ENCODE results near the gene ACE.

Gene ACE

DNA sequence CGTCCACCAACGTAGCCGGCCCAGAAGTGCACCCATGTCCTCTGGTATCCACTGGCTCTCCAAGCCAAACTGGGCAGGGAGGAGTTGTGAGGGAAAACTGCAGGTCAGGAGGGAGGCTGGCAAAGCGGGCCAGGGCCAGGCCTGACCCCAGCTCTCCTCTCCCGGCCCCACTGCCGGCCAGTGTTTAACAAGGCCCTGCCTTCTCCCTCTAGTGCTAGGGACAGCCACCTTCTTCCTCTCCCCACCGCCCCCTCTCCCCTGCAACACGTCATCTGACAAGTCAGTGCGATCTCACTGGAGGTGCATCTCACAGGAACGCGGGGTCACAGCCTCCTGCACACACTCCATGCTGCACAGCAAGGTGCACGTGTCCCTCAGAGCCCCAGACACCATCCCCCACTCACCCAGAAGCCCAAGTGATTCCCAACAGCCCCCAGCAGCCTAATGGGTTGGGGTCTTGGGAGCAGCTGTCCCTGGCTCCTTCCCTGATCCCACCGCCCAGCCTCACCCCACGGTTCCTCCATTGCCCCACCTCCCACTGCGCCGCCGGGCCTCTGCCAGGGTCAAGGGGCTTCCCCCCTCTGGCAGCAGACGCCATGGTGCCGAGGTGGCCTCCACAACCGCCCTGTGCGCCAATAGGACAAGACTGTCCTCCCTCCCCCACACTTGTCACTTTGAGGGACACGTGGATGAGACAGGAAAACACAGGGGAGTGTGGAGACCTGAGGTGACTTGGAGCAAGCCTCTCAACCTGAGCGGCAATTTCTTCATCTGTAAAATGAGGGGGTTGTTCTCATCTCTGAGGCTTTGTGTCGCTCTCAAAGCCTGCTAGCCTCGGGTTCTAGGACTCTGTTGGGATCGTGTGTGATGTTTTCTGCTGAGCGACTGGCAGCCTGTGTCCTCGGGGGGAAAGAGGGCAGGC lies 1.1 kb upstream of the ACE start:
- no peak for DNase-seq

DNA sequence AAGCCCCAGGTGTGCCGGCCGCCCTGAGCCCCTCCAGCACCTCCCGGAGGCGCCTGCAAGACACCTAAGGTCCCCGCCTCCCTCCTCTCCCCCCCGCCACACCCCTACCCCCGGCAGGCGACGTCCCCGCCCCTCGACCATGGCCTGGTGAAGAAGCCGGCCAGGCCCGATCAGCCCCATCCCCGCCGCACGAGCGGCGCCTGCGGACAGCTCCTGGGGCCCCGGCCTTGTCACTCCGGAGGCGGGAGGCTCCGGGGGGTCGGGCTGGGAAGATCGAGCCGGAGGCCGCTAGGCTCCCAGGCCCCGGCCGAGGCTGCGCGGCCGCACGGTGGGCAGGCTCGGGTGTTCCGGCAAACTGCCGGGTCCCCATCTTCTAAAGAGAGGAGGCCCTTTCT lies 405 bp upstream of the ACE start:
- peak; percentile 6 for DNase-seq

DNA sequence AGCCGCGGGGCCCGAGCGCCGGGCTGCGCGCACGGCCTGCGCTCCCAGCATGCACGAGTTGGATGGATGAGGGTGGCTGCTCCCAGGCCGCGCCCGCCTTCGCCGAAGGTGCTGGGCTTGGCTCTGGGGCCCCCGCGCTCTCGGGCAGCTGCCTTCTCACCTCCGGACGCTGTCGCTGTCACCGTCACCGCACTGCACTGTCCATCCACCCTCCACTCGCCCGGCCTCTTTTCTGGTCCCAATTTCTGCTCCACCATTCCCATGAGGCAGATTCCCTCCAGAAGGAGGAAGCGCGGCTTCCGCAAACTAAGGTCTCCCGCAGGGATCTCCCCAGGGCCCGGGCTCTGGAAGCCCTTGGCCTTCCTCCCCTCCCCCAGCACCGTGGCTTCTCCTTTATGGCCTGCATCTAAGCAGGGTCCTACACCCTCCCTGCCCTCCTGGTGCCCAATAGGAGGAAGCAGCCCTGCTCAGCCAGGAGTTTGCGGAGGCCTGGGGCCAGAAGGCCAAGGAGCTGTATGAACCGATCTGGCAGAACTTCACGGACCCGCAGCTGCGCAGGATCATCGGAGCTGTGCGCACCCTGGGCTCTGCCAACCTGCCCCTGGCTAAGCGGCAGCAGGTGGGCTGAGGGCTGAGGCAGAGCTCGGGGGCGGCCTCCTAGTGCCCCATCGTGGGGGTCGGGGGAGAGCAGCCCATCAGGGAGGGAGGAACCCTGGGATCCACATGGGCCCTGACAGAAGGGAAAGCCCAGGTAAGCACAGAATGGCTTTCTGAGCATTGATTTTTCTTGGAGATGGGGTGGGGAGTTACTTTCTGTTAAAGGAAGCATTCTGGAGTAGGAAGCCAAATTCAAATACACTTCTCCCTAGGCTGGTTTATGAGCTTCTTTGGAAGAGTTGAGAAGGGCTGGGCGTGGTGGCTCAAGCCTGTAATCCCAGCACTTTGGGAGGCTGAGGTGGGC lies 899 bp downstream of the ACE start:
- DNase-seq: peak; percentile 45

DNA sequence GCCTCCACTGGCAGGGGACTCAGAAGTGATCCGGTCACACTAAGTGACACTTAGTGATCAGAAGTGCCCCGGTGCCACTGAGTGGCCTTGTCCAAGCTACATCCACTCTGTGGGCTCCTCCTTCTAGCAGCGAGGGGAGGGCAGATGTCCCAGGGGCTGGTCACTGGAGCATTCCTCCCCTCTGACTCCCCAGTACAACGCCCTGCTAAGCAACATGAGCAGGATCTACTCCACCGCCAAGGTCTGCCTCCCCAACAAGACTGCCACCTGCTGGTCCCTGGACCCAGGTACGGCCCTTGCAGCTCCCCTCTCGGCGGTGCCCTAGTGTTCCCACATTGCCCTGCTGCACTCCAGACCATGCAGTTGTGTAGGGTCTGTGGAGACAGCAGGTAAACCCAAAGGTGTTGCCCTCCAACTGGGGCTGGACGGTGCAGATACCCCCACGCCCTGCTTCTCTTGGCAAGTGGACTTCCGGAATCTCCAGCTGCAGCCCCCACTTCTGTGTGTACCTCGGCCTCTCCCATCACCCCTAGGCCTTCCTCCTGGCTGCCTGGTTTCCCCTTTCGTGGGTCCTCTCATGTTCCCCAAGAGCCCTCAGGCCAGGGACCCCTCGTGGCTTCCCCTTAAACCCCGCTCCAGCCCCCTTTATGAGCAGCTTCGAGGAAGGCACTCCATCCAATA lies 2.1 kb downstream of the ACE start:
- DNase-seq: peak; percentile 81

DNA sequence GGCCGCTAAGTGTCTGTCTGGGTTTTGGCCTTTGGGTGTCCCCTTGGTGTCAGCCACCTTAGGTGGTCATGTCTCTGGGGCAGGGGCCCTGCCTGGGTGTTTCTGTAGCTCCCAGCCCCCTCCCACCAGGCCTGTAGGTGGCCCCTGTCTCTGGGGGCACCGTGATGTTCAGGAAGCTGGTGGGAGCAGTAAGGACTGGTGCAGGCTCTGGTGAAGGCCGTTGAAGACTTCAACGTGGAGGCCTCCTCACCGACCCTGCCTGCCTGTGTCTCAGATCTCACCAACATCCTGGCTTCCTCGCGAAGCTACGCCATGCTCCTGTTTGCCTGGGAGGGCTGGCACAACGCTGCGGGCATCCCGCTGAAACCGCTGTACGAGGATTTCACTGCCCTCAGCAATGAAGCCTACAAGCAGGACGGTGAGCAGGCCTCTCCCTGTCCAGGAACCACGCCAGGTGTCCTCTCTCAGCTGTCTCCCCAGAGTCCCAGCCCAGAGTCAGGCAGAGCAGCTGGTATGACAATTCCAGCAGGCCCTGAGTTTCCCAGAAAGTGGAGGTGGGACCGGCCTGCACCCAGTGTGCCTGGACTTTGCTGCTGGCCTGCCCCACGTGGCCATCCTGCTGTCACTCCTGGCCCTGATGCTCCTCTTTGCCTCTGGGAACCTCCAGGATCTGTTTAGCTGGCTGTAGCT lies 2.8 kb downstream of the ACE start:
- no peak for DNase-seq

DNA sequence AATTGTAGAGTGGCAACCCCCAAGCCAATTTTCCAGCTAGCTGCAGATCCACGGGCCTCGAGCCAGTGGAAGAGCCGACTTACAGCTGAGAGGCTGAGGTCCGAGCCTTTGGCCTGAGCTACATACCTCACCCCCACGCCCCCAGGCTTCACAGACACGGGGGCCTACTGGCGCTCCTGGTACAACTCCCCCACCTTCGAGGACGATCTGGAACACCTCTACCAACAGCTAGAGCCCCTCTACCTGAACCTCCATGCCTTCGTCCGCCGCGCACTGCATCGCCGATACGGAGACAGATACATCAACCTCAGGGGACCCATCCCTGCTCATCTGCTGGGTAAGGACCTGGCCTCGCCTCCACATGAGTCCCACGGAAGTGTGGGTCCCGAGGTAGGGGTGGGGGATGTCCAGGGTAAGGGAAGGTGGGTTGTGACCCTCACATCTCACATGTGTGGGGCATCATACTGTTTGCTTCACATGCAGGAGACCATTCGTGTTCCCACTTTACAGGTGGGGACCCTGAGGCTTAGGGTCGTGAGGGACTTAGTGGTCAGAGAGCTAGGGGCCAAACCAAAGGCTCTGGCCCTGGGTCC lies 3.4 kb downstream of the ACE start:
- DNase-seq: no peak

DNA sequence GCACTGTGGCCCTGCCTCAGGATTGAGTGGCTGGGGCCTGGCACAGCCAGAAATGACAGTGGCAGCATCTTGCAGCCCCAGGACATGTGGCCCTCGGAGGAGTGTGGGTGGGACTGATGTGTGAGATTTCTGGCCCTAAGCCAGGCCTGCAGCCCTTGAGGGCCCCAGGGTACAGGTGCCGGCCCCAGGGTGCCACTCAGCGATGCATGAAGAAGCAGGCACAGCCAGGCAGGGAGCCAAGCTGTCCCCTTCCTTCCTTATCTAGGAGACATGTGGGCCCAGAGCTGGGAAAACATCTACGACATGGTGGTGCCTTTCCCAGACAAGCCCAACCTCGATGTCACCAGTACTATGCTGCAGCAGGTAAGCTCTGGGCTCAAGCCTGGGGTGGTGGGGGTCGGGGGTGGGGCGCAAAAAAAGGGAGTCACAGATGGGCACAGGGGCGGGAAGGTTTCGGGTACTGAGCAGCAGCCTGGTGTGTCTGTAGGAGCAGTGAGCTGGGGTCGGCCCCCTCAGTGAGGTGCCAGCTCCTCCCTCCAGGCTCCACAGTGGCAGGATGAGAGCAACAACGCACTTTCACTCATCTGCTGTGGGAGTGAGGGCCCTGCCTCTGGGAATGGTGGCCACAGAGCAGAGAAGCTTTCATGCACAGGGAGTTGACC lies 4.1 kb downstream of the ACE start:
- DNase-seq: no peak

DNA sequence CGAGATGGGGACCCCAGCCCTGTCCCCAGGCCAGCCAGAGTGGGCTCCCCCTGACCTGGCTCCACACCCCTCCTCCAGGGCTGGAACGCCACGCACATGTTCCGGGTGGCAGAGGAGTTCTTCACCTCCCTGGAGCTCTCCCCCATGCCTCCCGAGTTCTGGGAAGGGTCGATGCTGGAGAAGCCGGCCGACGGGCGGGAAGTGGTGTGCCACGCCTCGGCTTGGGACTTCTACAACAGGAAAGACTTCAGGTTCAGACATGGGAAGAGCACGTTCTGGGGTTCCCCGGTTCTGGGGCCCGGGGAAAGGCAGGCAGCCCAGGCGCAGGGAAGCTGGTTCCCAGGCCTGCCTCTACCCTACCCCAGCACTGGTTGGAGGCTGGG lies 4.6 kb downstream of the ACE start:
- no peak for DNase-seq

DNA sequence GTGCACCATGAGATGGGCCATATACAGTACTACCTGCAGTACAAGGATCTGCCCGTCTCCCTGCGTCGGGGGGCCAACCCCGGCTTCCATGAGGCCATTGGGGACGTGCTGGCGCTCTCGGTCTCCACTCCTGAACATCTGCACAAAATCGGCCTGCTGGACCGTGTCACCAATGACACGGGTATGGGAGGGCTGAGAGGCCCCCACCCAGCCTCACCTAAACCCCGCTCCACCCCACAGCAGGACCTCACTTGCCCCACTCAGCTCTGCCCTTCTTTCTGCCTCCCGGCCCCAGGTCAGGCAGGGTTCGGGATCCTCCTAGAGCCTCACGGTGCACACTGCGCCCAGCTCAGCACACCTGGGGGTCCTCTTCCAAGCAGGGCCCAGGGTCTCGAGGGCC lies 5.6 kb downstream of the ACE start:
- DNase-seq: no peak

DNA sequence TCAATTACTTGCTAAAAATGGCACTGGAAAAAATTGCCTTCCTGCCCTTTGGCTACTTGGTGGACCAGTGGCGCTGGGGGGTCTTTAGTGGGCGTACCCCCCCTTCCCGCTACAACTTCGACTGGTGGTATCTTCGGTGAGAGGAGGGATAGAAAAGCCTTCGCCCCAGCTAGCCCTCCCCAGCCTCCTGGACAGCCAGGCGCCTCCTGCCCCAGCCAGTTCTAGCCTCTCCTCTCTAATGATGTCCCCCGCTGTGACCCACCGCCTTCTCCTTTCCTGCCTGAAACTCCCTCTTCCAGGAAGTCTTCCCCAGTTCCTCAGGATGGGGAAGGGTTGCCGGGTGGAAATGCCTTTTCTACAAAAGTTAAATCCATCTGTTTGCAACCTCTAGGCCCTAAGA lies 6.2 kb downstream of the ACE start:
- DNase-seq: no peak

DNA sequence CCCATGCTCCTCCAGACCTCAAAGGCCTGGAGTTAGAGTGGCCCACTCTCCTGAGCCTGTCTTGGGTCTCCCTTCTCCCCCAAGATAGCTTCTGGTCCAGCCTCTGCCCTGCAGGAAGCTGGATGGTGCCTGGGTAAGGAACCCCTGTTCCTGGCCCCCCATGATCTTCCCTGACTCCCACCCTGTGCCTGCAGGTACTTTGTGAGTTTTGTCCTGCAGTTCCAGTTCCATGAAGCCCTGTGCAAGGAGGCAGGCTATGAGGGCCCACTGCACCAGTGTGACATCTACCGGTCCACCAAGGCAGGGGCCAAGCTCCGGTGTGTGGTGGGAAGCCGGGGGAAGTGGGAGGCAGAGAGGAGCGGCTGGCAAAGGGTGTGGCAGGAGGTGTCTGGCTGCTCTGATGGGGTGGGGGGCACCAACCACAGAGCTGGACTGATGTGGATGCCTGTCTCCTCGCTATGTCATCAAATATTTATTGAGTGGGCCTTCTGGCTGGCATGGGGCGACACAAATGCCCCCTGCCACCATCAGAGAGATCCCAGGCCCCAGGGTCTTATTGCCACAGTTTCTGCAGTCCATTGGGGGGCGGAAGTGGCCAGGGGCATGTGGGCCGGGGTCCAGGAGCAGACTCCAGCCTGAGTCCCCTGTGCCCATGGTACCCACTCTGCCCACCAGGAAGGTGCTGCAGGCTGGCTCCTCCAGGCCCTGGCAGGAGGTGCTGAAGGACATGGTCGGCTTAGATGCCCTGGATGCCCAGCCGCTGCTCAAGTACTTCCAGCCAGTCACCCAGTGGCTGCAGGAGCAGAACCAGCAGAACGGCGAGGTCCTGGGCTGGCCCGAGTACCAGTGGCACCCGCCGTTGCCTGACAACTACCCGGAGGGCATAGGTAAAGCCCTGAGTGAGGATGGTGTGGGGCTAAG lies 7.1 kb downstream of the ACE start:
- no peak for DNase-seq

DNA sequence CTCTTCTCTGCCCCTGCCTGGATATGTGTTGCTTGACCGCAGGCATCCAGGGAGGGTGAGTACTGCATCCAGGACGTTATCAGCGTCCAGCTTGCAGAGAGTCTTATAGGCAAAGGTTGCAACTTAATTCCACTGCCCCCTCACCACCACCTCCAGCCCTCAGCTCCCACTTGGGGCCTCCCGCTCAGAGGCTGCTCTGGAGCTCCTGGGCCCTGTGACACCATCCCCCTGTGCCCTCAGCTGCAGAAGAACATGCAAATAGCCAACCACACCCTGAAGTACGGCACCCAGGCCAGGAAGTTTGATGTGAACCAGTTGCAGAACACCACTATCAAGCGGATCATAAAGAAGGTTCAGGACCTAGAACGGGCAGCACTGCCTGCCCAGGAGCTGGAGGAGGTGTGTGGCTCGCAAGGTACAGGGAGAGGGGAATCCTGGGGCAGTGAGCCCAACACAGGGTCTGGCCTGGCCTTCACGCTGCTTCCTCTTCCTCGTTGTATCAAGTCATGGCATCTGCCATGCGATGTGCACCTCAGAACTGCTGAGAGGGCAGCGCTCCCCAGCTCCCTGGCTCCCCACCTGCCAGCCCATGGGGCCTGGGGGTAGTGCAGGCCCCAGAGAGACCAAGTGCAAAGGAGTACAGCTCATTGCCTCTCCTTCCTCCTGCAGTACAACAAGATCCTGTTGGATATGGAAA lies 9.6 kb downstream of the ACE start:
- no peak for DNase-seq

DNA sequence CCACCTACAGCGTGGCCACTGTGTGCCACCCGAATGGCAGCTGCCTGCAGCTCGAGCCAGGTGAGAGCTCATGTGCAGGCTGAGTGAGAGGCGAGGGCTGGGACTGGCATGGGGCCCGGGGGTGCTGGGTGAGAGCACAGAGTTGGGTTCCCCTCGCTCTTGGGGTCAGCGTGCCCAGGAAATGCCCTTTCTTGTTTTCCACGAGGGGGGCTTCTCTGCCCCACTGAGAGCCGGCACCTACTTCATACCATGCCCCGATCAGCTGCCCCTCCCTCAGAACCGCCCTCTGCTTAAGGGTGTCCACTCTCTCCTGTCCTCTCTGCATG lies 10.1 kb downstream of the ACE start:
- no peak for DNase-seq

DNA sequence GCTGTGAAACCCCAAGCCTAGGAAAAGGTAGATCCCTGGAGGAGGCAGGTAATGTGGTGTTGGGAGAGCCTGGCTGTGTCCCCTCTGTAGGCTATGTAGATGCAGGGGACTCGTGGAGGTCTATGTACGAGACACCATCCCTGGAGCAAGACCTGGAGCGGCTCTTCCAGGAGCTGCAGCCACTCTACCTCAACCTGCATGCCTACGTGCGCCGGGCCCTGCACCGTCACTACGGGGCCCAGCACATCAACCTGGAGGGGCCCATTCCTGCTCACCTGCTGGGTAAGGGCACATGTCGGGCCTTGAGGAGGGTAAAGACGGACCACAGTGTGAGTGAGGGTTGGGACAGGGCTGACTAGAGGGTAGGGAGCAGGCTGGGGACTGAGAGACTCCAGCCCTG lies 12.0 kb downstream of the ACE start:
- no peak for DNase-seq

DNA sequence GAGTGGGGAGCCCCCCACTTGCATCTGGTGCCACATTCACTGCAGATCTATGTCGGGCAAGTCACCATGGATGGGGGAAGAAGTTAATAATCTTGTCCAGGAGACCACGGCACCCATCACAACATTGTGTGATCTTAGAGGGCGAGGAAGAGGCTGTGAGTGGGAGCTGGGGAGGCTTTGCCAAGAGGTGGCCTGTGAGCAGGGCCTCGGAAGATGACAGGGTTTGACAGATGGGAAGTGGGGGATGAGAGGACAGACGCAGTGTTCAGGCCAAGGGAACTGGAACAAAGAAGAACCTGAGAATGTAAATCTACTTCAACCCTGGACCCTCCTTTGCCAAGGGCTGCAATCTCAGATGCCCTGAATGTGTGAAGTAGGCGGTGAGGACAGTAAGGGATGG lies 12.4 kb downstream of the ACE start:
- no peak for DNase-seq

DNA sequence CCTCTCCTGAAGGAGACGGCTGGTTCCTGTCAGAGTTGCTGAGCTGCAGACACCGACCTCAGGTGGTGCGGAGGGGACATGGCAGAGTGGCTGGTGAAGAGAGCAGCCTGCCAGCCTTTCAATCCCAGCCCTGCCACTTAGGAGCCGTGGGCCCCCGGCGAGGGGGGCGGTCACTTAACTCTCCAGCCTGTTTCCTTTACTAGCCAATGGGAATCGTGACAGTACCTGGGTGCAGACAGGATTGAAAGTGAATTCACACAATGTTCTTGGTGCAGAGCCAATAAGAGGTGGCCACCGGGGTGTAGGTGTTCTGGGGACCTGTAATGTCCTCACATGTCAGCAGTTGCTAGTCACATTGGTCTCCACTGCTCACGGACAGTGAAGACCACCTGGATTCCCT lies 13.5 kb downstream of the ACE start:
- no peak for DNase-seq

DNA sequence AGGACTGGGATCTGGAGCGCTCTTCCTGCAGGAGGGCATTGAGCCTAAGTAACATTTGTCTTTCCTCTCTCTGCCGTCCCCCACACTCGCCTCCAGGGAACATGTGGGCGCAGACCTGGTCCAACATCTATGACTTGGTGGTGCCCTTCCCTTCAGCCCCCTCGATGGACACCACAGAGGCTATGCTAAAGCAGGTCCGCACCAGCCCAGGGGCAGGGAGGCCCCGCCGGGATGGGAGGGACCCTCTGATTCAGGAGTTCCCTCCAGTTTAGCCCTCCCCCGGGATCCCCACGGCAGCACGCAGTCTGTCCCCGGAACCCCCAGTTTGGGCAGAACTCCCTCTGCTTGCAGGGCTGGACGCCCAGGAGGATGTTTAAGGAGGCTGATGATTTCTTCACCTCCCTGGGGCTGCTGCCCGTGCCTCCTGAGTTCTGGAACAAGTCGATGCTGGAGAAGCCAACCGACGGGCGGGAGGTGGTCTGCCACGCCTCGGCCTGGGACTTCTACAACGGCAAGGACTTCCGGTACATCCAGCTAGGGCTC lies 14.1 kb downstream of the ACE start:
- DNase-seq: no peak

DNA sequence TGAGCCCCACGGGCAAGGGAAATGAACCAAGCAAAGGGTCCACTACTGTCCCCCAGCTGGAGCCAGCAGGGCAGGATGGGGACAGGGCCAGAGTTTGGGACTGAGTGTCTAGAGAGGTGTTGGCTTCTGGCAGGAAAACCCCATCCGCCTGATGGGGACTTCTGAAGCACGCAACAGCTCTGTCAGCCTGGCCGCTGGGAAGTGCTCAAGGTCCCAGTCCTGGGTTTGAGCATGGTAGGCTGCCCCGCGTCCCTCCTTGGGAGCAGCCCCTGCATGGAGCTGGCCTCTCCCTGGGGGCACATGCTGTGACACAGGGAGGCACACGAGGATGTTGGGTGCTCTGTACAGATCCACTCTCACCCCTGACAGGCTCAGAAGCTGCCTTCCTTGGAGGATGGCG lies 14.6 kb downstream of the ACE start:
- no peak for DNase-seq

DNA sequence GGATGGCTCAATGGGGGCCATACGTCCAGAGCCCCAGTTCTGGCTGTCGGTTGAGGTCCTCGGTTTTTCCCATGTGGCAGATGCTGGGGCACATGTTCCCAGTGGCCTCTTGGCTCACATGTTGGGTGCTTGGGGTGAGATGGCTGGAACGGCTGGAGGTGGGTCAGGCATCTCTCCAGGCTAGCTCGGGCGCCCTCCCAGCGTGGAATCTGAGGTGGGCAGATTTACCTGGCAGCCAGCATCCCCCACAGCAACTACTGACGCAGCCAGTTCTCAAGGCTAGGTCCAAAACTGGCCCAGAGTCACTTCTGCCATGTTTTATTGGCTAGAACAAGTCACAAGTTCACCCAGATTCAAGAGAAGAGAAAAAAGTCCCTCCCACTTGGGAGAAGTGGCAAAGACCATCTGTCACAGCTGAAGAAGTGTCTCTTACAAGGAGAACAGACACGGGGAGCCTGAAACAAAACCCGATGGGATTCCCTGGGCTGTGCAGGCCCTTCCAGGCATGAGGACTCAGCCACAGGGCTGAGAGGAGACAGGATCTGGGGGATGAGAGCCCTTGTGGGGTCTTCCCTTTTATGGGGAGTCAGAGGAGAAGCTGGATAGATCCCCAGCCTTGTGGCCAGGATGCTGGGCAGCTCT lies 15.2 kb downstream of the ACE start:
- DNase-seq: no peak
